ENCODE measurements around the gene MGAT4A. TPM values are rescaled to one million over a fixed set of nuclear protein-coding genes. Genes with fewer than 3 reads are reported as not detected.

Gene MGAT4A
- total and polyA plus RNA-seq, 2 of the 13 experiments (the other 11 are each of a cell fraction or from before 2014, with no cell fraction given) = 47.2 to 90.9 TPM

GRCh38 chr2:98702127-98702802 is 28.7 kb downstream of the MGAT4A start (continued):
- TF ChIP-seq, protein P1, sequence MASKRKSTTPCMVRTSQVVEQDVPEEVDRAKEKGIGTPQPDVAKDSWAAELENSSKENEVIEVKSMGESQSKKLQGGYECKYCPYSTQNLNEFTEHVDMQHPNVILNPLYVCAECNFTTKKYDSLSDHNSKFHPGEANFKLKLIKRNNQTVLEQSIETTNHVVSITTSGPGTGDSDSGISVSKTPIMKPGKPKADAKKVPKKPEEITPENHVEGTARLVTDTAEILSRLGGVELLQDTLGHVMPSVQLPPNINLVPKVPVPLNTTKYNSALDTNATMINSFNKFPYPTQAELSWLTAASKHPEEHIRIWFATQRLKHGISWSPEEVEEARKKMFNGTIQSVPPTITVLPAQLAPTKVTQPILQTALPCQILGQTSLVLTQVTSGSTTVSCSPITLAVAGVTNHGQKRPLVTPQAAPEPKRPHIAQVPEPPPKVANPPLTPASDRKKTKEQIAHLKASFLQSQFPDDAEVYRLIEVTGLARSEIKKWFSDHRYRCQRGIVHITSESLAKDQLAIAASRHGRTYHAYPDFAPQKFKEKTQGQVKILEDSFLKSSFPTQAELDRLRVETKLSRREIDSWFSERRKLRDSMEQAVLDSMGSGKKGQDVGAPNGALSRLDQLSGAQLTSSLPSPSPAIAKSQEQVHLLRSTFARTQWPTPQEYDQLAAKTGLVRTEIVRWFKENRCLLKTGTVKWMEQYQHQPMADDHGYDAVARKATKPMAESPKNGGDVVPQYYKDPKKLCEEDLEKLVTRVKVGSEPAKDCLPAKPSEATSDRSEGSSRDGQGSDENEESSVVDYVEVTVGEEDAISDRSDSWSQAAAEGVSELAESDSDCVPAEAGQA (IDR thresholded peaks at IDR 0.05; ENCODE audit: low read depth) = no peak; the same call in 1 of the 2 replicates
- TF ChIP-seq, protein P1 (CRISPR knock-in tag; IDR thresholded peaks at IDR 0.05; ENCODE audit: borderline replicate concordance) = no peak
- TF ChIP-seq RORA (CRISPR knock-in tag; IDR thresholded peaks at IDR 0.05) = no peak
- peak; percentile 83 for TF ChIP-seq ZBTB34 (CRISPR knock-in tag; IDR thresholded peaks at IDR 0.05)
- 0 out of 2 replicates have a peak, but pooled peaks have one; percentile 78 for TF ChIP-seq ZNF337 (CRISPR knock-in tag; IDR thresholded peaks at IDR 0.05; ENCODE audit: borderline replicate concordance, low read depth)
- TF ChIP-seq ZNF660 (CRISPR knock-in tag; IDR thresholded peaks at IDR 0.05; ENCODE audit: borderline replicate concordance, low read depth) = no peak
- peak; percentile 98 for TF ChIP-seq ZNF792 (CRISPR knock-in tag; IDR thresholded peaks at IDR 0.05)
- no peak for TF ChIP-seq MAFG (CRISPR knock-in tag; IDR thresholded peaks at IDR 0.05)
- TF ChIP-seq ZNF101 (CRISPR knock-in tag; IDR thresholded peaks at IDR 0.05; ENCODE audit: borderline replicate concordance, low read depth) = peak; percentile 99
- TF ChIP-seq ZNF7 (CRISPR knock-in tag; IDR thresholded peaks at IDR 0.05) = peak; percentile 74; the same call in 1 of the 2 replicates
- TF ChIP-seq NCOA1 (CRISPR knock-in tag; IDR thresholded peaks at IDR 0.05) = peak; percentile 80
- TF ChIP-seq NCOA2 (CRISPR knock-in tag; IDR thresholded peaks at IDR 0.05) = peak; percentile 81
- no peak for TF ChIP-seq SP5 (CRISPR knock-in tag; IDR thresholded peaks at IDR 0.05; ENCODE audit: borderline replicate concordance, low read depth)
- no peak; the same call in 1 of the 2 replicates for TF ChIP-seq NFKBIZ (CRISPR knock-in tag; IDR thresholded peaks at IDR 0.05)
- peak; percentile 77 for TF ChIP-seq ISL2 (CRISPR knock-in tag; IDR thresholded peaks at IDR 0.05)
- TF ChIP-seq SP140L (CRISPR knock-in tag; IDR thresholded peaks at IDR 0.05; ENCODE audit: borderline replicate concordance) = 0 out of 2 replicates have a peak, but pooled peaks have one; percentile 52
- TF ChIP-seq, protein P2, sequence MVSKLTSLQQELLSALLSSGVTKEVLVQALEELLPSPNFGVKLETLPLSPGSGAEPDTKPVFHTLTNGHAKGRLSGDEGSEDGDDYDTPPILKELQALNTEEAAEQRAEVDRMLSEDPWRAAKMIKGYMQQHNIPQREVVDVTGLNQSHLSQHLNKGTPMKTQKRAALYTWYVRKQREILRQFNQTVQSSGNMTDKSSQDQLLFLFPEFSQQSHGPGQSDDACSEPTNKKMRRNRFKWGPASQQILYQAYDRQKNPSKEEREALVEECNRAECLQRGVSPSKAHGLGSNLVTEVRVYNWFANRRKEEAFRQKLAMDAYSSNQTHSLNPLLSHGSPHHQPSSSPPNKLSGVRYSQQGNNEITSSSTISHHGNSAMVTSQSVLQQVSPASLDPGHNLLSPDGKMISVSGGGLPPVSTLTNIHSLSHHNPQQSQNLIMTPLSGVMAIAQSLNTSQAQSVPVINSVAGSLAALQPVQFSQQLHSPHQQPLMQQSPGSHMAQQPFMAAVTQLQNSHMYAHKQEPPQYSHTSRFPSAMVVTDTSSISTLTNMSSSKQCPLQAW (CRISPR knock-in tag; IDR thresholded peaks at IDR 0.05) = no peak
- no peak for TF ChIP-seq ZNF326 (CRISPR knock-in tag; IDR thresholded peaks at IDR 0.05; ENCODE audit: borderline replicate concordance)
